Parathyroid adenoma (tissue), 2 donors: ENCODE data around the gene RMP24.

ENCODE experiments used
- H2AFZ ChIP-seq: fragments of 300-600 bp; sonication (generic); one replicate; pipeline ENCODE4 v1.7.0; 2017; ENCODE audit warnings: antibody characterized with exemption, mild to moderate bottlenecking
- H3K27ac ChIP-seq: fragments of 300-600 bp; sonication (generic); one replicate; pipeline ENCODE4 v1.7.0; 2017
- H3K27me3 ChIP-seq: fragments of 300-600 bp; sonication (generic); one replicate; pipeline ENCODE4 v1.7.0; 2017; ENCODE audit warnings: low read length; ENCODE audit not compliant: control insufficient read depth, insufficient read depth
- H3K36me3 ChIP-seq: fragments of 300-600 bp; sonication (generic); one replicate; pipeline ENCODE4 v1.7.0; 2017; ENCODE audit warnings: low read length; ENCODE audit not compliant: control insufficient read depth, insufficient read depth
- H3K4me1 ChIP-seq: fragments of 300-600 bp; sonication (generic); one replicate; pipeline ENCODE4 v1.7.0; 2017; ENCODE audit warnings: control low read depth
- H3K4me2 ChIP-seq: fragments of 300-600 bp; sonication (generic); one replicate; pipeline ENCODE4 v1.7.0; 2017; ENCODE audit warnings: low read length
- H3K4me3 ChIP-seq: fragments of 300-600 bp; sonication (generic); one replicate; pipeline ENCODE4 v1.7.0; 2017; ENCODE audit warnings: low read depth, low read length
- H3K79me2 ChIP-seq: fragments of 300-600 bp; sonication (generic); one replicate; pipeline ENCODE4 v1.7.0; 2017; ENCODE audit warnings: control low read depth
- H3K9ac ChIP-seq: fragments of 300-600 bp; sonication (generic); one replicate; pipeline ENCODE4 v1.7.0; 2017; ENCODE audit warnings: mild to moderate bottlenecking
- H3K9me3 ChIP-seq: fragments of 300-600 bp; sonication (generic); one replicate; pipeline ENCODE4 v1.7.0; 2017; ENCODE audit warnings: low read length; ENCODE audit not compliant: control insufficient read depth
- CTCF ChIP-seq: fragments of 300-600 bp; sonication (generic); IDR thresholded peaks from one replicate; pipeline ENCODE4 v1.7.0; 2017; ENCODE audit warnings: antibody characterized with exemption, mild to moderate bottlenecking
- donor health status: primary hyperparathyroidism.

The RMP24 gene

GRCh38 chr18:35948080-35948479 is 24.4 kb upstream of the RMP24 start:
- Histone ChIP-seq H3K4me2 (no peak overlapping the region), H3K27me3 (no peaks in the 10 kb centered on the region), H3K79me2 (no peaks in the 10 kb centered on the region), H3K9me3 (no peaks in the 10 kb centered on the region), H3K36me3 (no peaks in the 10 kb centered on the region), H3K4me1 (no peaks in the 10 kb centered on the region), H2AFZ (no peak overlapping the region), H3K9ac (no peak overlapping the region), H3K27ac (no peak overlapping the region), H3K4me3 (no peak overlapping the region)
- TF ChIP-seq CTCF, result no peak

GRCh38 chr18:35949090-35949489 is 23.4 kb upstream of the RMP24 start:
- Histone ChIP-seq H3K4me2 (no peak overlapping the region), H3K4me3 (no peak overlapping the region)

GRCh38 chr18:35949903-35950627 is 22.4 kb upstream of the RMP24 start:
- no peaks in the 10 kb centered on the region for H3K4me1 ChIP-seq
- H3K79me2 ChIP-seq, result no peaks in the 10 kb centered on the region
- H3K27ac ChIP-seq, result no peak overlapping the region
- no peaks in the 10 kb centered on the region for H3K36me3 ChIP-seq
- peak overlapping the region; percentile 96 for H3K4me2 ChIP-seq
- H3K27me3 ChIP-seq, result no peaks in the 10 kb centered on the region
- peak overlapping the region; percentile 73 for H3K4me3 ChIP-seq
- H2AFZ ChIP-seq, result peak overlapping the region; percentile 91
- peak; percentile 96 for TF ChIP-seq CTCF
- no peak overlapping the region for H3K9ac ChIP-seq
- H3K9me3 ChIP-seq, result no peaks in the 10 kb centered on the region

More at GRCh38 chr18:35949090-35949489, 23.4 kb upstream of the RMP24 start:
- Histone ChIP-seq H3K4me1 (no peaks in the 10 kb centered on the region), H3K36me3 (no peaks in the 10 kb centered on the region), H3K9me3 (no peaks in the 10 kb centered on the region), H3K9ac (no peak overlapping the region), H3K27ac (no peak overlapping the region), H2AFZ (no peak overlapping the region), H3K27me3 (no peaks in the 10 kb centered on the region), H3K79me2 (no peaks in the 10 kb centered on the region)
- TF ChIP-seq CTCF, result no peak

- Histone ChIP-seq H3K9me3 (no peaks in the 10 kb centered on the region), H2AFZ (peak overlapping the region; percentile 91), H3K4me2 (peak overlapping the region; percentile 96), H3K27ac (no peak overlapping the region), H3K4me1 (no peaks in the 10 kb centered on the region), H3K79me2 (no peaks in the 10 kb centered on the region), H3K4me3 (peak overlapping the region; percentile 73), H3K27me3 (no peaks in the 10 kb centered on the region), H3K36me3 (no peaks in the 10 kb centered on the region), H3K9ac (no peak overlapping the region)
- TF ChIP-seq CTCF, result no peak
These were observed 21.9 kb upstream of the RMP24 start for GRCh38 chr18:35950628-35950982.

GRCh38 chr18:35953688-35954087 is 18.8 kb upstream of the RMP24 start:
- Histone ChIP-seq H3K27me3 (no peaks in the 10 kb centered on the region), H3K4me3 (no peak overlapping the region), H3K9me3 (no peaks in the 10 kb centered on the region), H3K79me2 (no peaks in the 10 kb centered on the region), H2AFZ (no peak overlapping the region), H3K4me1 (no peaks in the 10 kb centered on the region), H3K27ac (no peak overlapping the region), H3K4me2 (no peak overlapping the region), H3K9ac (no peak overlapping the region), H3K36me3 (no peaks in the 10 kb centered on the region)
- no peak for TF ChIP-seq CTCF
